Suprapubic skin (tissue), 4 donors: Measurements from ENCODE around the gene GAB1. TPM values are rescaled to one million over a fixed set of nuclear protein-coding genes. Genes with fewer than 3 reads are reported as not detected.
A peak's percentile ranks its signal among the peaks of the same experiment; 100 is the strongest.

Experiments
- DNase-seq, 2 donors: peaks; one replicate each; pipeline ENCODE4 v3.0.0-alpha.2; 2019; ENCODE audit warnings: low spot score in 2 of 2
- H3K27ac ChIP-seq: fragments of 200-600 bp; sonication (generic); one replicate; pipeline ENCODE4 v1.5.1; 2019
- H3K27me3 ChIP-seq: fragments of 200-600 bp; sonication (generic); one replicate; pipeline ENCODE4 v1.5.1; 2019
- H3K36me3 ChIP-seq: fragments of 200-600 bp; sonication (generic); one replicate; pipeline ENCODE4 v1.5.1; 2019
- H3K4me1 ChIP-seq: fragments of 200-600 bp; sonication (generic); one replicate; pipeline ENCODE4 v1.5.1; 2019
- H3K4me3 ChIP-seq: fragments of 200-600 bp; sonication (generic); one replicate; pipeline ENCODE4 v1.5.1; 2019; ENCODE audit warnings: mild to moderate bottlenecking
- H3K9me3 ChIP-seq: fragments of 200-600 bp; sonication (generic); one replicate; pipeline ENCODE4 v1.5.1; 2019
- EP300 ChIP-seq: sonication (generic); formaldehyde crosslinking; IDR thresholded peaks from one replicate; pipeline ENCODE4 v1.6.1; 2017; ENCODE audit warnings: antibody characterized with exemption
- POLR2A ChIP-seq, 2 donors: fragments of 450-650 bp; IDR thresholded peaks; one replicate each; pipeline ENCODE4 v1.6.1; 2017; ENCODE audit warnings: antibody characterized with exemption in 2 of 2, mild to moderate bottlenecking in 2 of 2, moderate library complexity in 2 of 2
- POLR2AphosphoS5 ChIP-seq, 3 donors: sonication (generic); formaldehyde crosslinking; IDR thresholded peaks; one replicate each; pipeline ENCODE4 v1.6.1; 2017; ENCODE audit warnings: antibody characterized with exemption in 3 of 3
- WGBS: methylation state at CpG from one replicate; pipeline ENCODE4 v1.1.5; 2018; 5-methylcytosine and 5-hydroxymethylcytosine counted together
- total RNA-seq, 4 donors: library from RNA; depleted of rRNA; stranded (reverse); fragments of >200 nt; gene quantifications; one replicate each; pipeline ENCODE4 v1.1.0, GENCODE V29; 2016
- TF ChIP-seq, protein P1 (sequence below), 2 donors: fragments of 200-600 bp in 1 of 2; fragments of 450-650 bp in 1 of 2; sonication (generic) in 1 of 2; IDR thresholded peaks; one replicate each; pipeline ENCODE4 v1.5.1; 2016 to 2019; ENCODE audit warnings: antibody characterized with exemption in 2 of 2, mild to moderate bottlenecking in 1 of 2, moderate library complexity in 1 of 2

The GAB1 gene
- total RNA-seq, 4 donors from 2014 or later: 39.5 to 64.5 (median 46.4) TPM

- no peak overlapping the region for H3K4me3 ChIP-seq
- H3K27ac ChIP-seq: no peak overlapping the region
- no peaks in the 10 kb centered on the region for H3K9me3 ChIP-seq
- peaks cover 47% of the 10 kb centered on the region for H3K4me1 ChIP-seq
- WGBS: 65% methylated on average over 3 of the region's 3 CpGs
- no peak for DNase-seq
- TF ChIP-seq POLR2AphosphoS5 (IDR thresholded peaks at IDR 0.05) (no peak), POLR2A (IDR thresholded peaks at IDR 0.05) (no peak), EP300 (no peak)
- TF ChIP-seq, protein P1, sequence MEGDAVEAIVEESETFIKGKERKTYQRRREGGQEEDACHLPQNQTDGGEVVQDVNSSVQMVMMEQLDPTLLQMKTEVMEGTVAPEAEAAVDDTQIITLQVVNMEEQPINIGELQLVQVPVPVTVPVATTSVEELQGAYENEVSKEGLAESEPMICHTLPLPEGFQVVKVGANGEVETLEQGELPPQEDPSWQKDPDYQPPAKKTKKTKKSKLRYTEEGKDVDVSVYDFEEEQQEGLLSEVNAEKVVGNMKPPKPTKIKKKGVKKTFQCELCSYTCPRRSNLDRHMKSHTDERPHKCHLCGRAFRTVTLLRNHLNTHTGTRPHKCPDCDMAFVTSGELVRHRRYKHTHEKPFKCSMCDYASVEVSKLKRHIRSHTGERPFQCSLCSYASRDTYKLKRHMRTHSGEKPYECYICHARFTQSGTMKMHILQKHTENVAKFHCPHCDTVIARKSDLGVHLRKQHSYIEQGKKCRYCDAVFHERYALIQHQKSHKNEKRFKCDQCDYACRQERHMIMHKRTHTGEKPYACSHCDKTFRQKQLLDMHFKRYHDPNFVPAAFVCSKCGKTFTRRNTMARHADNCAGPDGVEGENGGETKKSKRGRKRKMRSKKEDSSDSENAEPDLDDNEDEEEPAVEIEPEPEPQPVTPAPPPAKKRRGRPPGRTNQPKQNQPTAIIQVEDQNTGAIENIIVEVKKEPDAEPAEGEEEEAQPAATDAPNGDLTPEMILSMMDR (IDR thresholded peaks at IDR 0.05): no peak
- no peaks in the 10 kb centered on the region for H3K36me3 ChIP-seq
- H3K27me3 ChIP-seq: no peaks in the 10 kb centered on the region
These were observed 68.5 kb downstream of the GAB1 start for GRCh38 chr4:143405075-143405730.

DNA sequence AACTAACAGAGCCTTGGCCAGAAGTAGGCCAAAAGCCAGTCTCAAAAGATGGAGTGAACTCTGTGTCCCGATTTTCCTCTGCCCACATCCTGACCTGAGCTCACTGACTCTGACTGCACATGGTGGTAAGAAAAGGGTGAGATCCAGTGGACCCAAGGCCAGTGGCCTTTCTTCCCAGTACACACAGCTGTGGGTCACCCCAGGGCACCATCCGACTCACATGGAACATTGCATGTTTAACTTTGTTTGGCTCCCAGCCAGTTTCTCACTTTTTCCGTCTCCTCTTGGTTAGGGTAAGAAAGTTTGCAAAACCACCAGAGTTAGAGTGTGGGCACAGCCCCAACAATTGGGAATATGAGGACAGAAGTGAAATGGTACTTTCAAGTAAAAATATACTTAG lies 69.8 kb downstream of the GAB1 start:
- TF ChIP-seq POLR2AphosphoS5 (IDR thresholded peaks at IDR 0.05) (peak in 1 of 3 donors; percentile 20), EP300 (no peak)
- Histone ChIP-seq H3K27ac (no peak overlapping the region), H3K9me3 (no peaks in the 10 kb centered on the region), H3K27me3 (no peaks in the 10 kb centered on the region), H3K4me1 (peaks cover 60% of the 10 kb centered on the region), H3K36me3 (no peaks in the 10 kb centered on the region), H3K4me3 (no peak overlapping the region)
- DNase-seq: peak; percentile 76 to 88
- 27% methylated on average over 3 of the region's 3 CpGs for WGBS

GRCh38 chr4:143407474-143407873 lies 70.8 kb downstream of the GAB1 start:
- WGBS: 70% methylated on average over 3 of the region's 3 CpGs
- no peaks in the 10 kb centered on the region for H3K27me3 ChIP-seq
- TF ChIP-seq POLR2AphosphoS5 (IDR thresholded peaks at IDR 0.05): no peak
- TF ChIP-seq, protein P1 (IDR thresholded peaks at IDR 0.05): no peak
- no peak for TF ChIP-seq EP300
- no peak for TF ChIP-seq POLR2A (IDR thresholded peaks at IDR 0.05)
- peaks cover 66% of the 10 kb centered on the region for H3K4me1 ChIP-seq
- H3K27ac ChIP-seq: no peak overlapping the region
- no peaks in the 10 kb centered on the region for H3K9me3 ChIP-seq
- DNase-seq: no peak
- no peaks in the 10 kb centered on the region for H3K36me3 ChIP-seq
- H3K4me3 ChIP-seq: no peak overlapping the region

DNA sequence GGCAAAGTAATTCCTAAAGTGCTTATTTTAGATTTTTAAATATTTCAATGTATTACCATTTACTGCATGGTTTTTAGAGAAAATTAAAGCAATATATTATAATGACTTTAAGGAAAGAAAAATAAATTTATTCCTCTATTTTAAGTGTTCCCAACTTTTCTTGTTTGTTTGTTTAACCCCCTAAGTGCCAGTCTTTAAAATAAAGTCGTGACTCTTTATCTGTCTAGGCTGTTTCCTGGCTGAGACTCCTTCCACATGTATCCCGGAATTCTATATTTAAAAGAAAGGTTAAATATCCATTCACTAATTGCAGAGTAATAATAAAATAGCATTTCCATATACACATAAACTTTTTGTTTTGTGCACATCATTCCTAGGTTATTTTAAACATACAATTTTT lies 71.2 kb downstream of the GAB1 start:
- no peaks in the 10 kb centered on the region for H3K9me3 ChIP-seq
- DNase-seq: no peak
- H3K36me3 ChIP-seq: no peaks in the 10 kb centered on the region
- H3K4me3 ChIP-seq: no peak overlapping the region
- 72% methylated on average over 2 of the region's 2 CpGs for WGBS
- no peaks in the 10 kb centered on the region for H3K27me3 ChIP-seq
- TF ChIP-seq EP300 (no peak), POLR2A (IDR thresholded peaks at IDR 0.05) (no peak), POLR2AphosphoS5 (IDR thresholded peaks at IDR 0.05) (no peak)
- TF ChIP-seq, protein P1 (IDR thresholded peaks at IDR 0.05): no peak
- H3K4me1 ChIP-seq: peaks cover 62% of the 10 kb centered on the region
- no peak overlapping the region for H3K27ac ChIP-seq

GRCh38 chr4:143410015-143410414 lies 73.3 kb downstream of the GAB1 start:
- no peak for DNase-seq
- 79% methylated on average over 3 of the region's 3 CpGs for WGBS
- Histone ChIP-seq H3K9me3 (no peaks in the 10 kb centered on the region), H3K36me3 (no peaks in the 10 kb centered on the region), H3K4me1 (peaks cover 42% of the 10 kb centered on the region), H3K27me3 (no peaks in the 10 kb centered on the region), H3K4me3 (no peak overlapping the region), H3K27ac (no peak overlapping the region)
- TF ChIP-seq, protein P1 (IDR thresholded peaks at IDR 0.05): no peak
- no peak for TF ChIP-seq POLR2AphosphoS5 (IDR thresholded peaks at IDR 0.05)
- no peak for TF ChIP-seq POLR2A (IDR thresholded peaks at IDR 0.05)
- TF ChIP-seq EP300: no peak
